Keratinocyte (primary cell): ENCODE measurements around the gene TLX2.
A peak's percentile ranks its signal among the peaks of the same experiment; 100 is the strongest.

Source experiments
- EZH2 ChIP-seq: IDR thresholded peaks from one replicate; pipeline ENCODE4 v1.6.1; 2012; ENCODE audit warnings: inconsistent platforms, mild to moderate bottlenecking, low read length, moderate library complexity
- TF ChIP-seq, protein P1 (sequence below), 3 experiments: IDR thresholded peaks in 1 of 3; conservative IDR thresholded peaks in 1 of 3; optimal IDR thresholded peaks in 1 of 3; 2 replicates in 2 of 3; 3 replicates in 1 of 3; pipeline versions ENCODE3 to v1.5.1; 2011; ENCODE audit warnings: low read length in 3 of 3, mild to moderate bottlenecking in 3 of 3, moderate library complexity in 2 of 3, control low read depth in 1 of 3, inconsistent platforms in 1 of 3; ENCODE audit not compliant: insufficient read depth in 2 of 3; ENCODE audit errors: extremely low read depth in 1 of 3

GRCh38 chr2:74481961-74482800, 32.1 kb upstream of the TLX2 start:
- TF ChIP-seq, protein P1, sequence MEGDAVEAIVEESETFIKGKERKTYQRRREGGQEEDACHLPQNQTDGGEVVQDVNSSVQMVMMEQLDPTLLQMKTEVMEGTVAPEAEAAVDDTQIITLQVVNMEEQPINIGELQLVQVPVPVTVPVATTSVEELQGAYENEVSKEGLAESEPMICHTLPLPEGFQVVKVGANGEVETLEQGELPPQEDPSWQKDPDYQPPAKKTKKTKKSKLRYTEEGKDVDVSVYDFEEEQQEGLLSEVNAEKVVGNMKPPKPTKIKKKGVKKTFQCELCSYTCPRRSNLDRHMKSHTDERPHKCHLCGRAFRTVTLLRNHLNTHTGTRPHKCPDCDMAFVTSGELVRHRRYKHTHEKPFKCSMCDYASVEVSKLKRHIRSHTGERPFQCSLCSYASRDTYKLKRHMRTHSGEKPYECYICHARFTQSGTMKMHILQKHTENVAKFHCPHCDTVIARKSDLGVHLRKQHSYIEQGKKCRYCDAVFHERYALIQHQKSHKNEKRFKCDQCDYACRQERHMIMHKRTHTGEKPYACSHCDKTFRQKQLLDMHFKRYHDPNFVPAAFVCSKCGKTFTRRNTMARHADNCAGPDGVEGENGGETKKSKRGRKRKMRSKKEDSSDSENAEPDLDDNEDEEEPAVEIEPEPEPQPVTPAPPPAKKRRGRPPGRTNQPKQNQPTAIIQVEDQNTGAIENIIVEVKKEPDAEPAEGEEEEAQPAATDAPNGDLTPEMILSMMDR (optimal IDR thresholded peaks at IDR 0.05 in 1 of 3, IDR thresholded peaks at IDR 0.05 in 1 of 3, conservative IDR thresholded peaks at IDR 0.05 in 1 of 3; ENCODE audit: extremely low read depth in 1 of 3, insufficient read depth in 2 of 3, low read length in 3 of 3), result peak in 1 of 3 experiments; percentile 0
- TF ChIP-seq EZH2, result no peak
